Hematopoietic multipotent progenitor cell treated with erythropoietin and hydrocortisone succinate and interleukin-3 and kit ligand, for 17 days (in vitro differentiated cells): ENCODE measurements around the gene ROBO1.

Experiments
- DNase-seq: peaks from one replicate; pipeline ENCODE4 v3.0.0-alpha.2; 2015; ENCODE audit warnings: low spot score

Gene ROBO1

GRCh38 chr3:79670178-79670577 is 97.6 kb downstream of the ROBO1 start:
- DNase-seq = no peak

GRCh38 chr3:79664455-79664854 is 103.3 kb downstream of the ROBO1 start:
- no peak for DNase-seq

- DNase-seq = no peak
These were observed 105.9 kb downstream of the ROBO1 start for GRCh38 chr3:79661896-79662295.

GRCh38 chr3:79657076-79657475 is 110.7 kb downstream of the ROBO1 start:
- no peak for DNase-seq

GRCh38 chr3:79654019-79654418 is 113.8 kb downstream of the ROBO1 start:
- DNase-seq = no peak

GRCh38 chr3:79653266-79653830 is 114.5 kb downstream of the ROBO1 start:
- no peak for DNase-seq

- DNase-seq = no peak
These were observed 116.2 kb downstream of the ROBO1 start for GRCh38 chr3:79651536-79652065.

- no peak for DNase-seq
These were observed 127.9 kb downstream of the ROBO1 start for GRCh38 chr3:79639855-79640254.

- no peak for DNase-seq
These were observed 131.4 kb downstream of the ROBO1 start for GRCh38 chr3:79636372-79636771.

GRCh38 chr3:79632842-79633241 is 135.0 kb downstream of the ROBO1 start:
- DNase-seq = no peak

GRCh38 chr3:79618883-79619282 is 148.9 kb downstream of the ROBO1 start:
- DNase-seq = no peak

GRCh38 chr3:79606414-79606813 is 161.4 kb downstream of the ROBO1 start:
- no peak for DNase-seq

- DNase-seq = no peak
These were observed 163.1 kb downstream of the ROBO1 start for GRCh38 chr3:79604681-79605080.

GRCh38 chr3:79602385-79602784 is 165.4 kb downstream of the ROBO1 start:
- no peak for DNase-seq

- no peak for DNase-seq
These were observed 169.2 kb downstream of the ROBO1 start for GRCh38 chr3:79598594-79598993.

- no peak for DNase-seq
These were observed 170.1 kb downstream of the ROBO1 start for GRCh38 chr3:79597709-79598108.

GRCh38 chr3:79587150-79587549 is 180.6 kb downstream of the ROBO1 start:
- no peak for DNase-seq

GRCh38 chr3:79586232-79586631 is 181.6 kb downstream of the ROBO1 start:
- DNase-seq = no peak

- no peak for DNase-seq
These were observed 194.9 kb downstream of the ROBO1 start for GRCh38 chr3:79572930-79573329.

GRCh38 chr3:79568938-79569337 is 198.9 kb downstream of the ROBO1 start:
- no peak for DNase-seq

- no peak for DNase-seq
These were observed 203.6 kb downstream of the ROBO1 start for GRCh38 chr3:79564192-79564591.

GRCh38 chr3:79560698-79561097 is 207.1 kb downstream of the ROBO1 start:
- DNase-seq = no peak

GRCh38 chr3:79558943-79559342 is 208.9 kb downstream of the ROBO1 start:
- no peak for DNase-seq

GRCh38 chr3:79555655-79556054 is 212.1 kb downstream of the ROBO1 start:
- DNase-seq = no peak
